ENCODE data around the gene CD58. TPM values are rescaled to one million over a fixed set of nuclear protein-coding genes. Genes with fewer than 3 reads are reported as not detected.
"Not testable (repeated sequence)": the region's sequence is repeated elsewhere in the genome, so short reads cannot be mapped to it uniquely, and the experiment has no call there.

Gene CD58
- total RNA-seq, 1 donor from 2014 or later: 6.1 TPM

DNA sequence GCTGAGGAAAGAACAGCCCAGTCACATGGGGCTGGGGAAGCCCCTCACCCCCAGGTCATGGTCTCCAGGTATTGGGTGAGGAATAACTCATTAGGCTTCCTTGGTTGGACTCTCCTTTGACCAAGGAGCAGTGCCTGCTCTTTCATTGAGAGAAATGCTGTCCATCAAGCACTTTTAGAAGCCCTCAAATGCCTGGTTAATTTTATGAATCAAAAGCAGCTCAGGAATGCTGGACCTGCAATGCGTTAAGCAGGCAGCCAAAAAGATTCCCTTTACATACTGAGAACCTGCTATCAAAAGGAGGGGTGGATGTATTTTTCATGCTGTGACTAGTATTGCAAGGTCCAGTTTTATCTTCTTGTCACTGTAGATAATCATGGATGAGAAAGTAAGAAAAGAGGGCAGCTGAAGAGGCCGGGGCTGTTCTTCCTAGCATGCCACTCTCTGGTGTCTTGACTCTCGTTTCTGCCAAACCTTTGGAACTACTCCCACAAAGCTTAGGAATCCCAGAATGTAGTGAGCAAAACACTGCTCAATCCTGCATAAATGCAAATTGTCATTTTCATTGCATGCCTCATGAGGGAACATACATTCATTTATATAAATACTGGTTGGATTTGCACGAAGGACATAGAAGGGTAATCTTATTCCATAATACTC is 2.1 kb upstream of the CD58 start:
- DNase-seq (ENCODE audit: low spot score in 2 of 2): no peak

DNA sequence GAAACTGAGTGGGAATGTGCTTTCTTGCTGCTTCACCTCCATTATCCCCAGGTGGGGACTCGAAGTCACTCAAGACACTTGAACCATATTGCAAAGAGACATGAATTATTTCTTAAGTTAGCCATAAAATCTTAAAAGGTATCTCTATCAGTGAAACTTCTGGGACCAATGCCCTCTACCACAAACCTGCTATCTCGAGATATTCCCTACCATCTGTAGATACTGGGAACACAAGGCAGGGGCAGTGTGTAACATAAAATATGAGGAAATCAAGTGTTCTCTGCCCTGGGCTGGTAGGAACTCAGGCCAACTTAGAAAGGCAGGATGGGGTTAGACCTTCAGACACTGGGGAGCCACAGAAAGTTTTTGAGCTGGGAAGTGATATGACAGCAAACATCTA is 1.3 kb upstream of the CD58 start:
- FAIRE-seq (no peak), DNase-seq (ENCODE audit: low spot score in 2 of 2) (no peak)

More for the DNA sequence above, 2.1 kb upstream of the CD58 start:
- FAIRE-seq: no peak

DNA sequence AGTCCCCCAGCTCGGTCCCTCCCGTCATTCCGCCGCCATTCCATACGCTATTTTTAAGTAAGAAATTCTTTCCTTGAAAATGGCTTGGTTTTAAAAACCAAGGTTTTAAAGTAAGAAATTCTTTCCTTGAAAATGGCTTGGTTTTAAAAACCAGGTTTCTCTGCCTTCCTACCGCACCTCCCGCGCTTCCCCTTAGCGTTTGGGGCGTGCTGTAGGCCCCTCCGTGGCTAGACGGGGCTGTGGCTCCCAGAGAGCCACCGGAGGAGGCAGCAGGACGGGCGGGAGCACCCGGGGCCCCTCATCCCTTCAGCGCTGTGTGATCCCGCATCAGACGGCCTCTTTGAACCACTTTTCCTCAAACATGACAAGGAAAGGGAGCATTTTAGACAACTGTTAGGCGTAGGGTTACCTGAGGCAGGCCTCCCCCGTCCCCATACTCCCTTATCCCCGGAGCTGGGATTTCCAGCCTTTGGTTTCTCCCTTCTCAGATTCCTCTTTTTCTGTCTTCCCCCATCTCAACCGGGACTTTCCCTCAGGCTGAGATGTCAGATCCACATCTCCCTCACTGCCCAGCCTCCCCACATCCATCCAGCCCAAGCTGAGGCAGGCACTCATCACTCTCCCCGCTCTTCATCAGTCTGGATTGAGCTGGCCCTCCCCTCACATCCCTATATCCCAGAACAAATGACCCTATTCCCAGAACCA is 541 bp upstream of the CD58 start:
- FAIRE-seq (no peak), DNase-seq (ENCODE audit: low spot score in 2 of 2) (no peak)

DNA sequence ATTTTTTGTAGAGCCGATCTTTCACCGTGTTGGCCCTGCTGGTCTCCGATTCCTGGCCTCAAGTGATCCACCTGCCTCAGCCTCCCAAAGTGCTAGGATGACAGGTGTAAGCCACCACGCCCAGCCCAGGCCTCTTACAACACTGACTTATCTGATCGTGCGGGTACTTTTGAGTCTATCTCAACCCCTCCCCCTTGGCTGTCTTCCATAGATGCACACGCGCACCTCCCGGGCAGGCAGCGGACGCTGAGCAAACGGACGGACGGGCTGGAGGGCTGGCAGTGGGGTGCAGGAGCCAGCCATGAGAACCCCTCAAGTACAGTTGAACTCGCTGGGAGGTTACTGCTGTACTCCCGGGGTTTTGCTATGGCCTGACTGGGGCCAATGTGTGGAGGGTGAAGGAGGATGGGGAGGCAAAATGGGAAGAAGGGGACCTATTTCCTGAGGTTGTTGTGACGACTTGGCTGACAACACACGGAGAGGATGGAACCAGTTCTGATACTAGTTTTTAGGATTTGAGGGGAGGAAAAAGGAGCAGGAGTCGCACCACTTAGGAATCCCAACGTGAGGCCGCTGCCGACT is 959 bp downstream of the CD58 start:
- DNase-seq (ENCODE audit: low spot score in 2 of 2) (no peak), FAIRE-seq (no peak)

DNA sequence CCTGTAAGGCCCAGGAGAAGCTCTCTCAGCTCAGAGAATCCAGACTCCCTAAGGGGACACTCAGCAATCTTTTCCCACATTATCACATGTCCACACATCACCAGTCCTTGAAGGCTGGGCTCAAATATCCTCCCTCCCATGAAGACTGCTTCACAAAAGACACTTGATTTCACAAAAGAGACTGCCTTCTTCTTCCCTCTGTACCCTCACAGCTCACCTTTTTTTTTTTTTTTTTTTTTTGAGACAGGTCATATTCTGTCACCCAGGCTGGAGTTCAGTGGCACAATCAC is 1.5 kb downstream of the CD58 start:
- FAIRE-seq (no peak), DNase-seq (ENCODE audit: low spot score in 2 of 2) (no peak)

DNA sequence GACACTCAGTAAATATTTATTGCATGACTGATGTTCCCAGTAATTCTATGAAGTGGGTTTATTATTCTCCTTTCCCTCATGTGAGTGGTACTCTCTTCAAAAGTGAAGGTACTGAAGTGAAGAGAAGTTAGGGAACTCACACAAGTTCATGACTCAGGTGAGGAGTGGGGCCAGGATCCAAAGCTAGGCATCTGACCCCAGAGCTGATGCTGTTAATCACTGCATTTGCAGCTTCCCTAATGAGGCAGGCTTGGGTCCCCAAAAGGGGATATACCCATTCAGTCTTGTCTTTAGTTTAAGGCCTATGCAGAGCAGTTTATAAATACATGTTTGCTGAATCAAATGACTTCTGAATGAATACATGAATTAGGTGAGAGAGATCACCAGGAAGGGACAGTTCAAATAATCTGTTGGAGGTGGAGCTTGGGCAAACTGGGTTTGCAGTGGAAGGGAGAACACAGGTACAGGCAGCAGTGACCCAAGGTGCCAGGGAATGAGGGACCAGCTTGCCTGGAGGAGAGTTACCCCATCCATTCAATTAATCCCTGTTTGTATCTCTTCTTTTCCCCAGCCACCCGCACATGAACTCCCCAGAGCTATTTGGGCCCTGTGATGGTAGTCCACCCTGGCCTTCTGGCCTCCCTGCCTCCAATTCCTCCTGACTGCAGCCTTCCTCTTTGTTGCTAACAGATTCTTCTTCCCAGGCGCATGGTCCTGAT is 2.0 kb downstream of the CD58 start:
- no peak for DNase-seq (ENCODE audit: low spot score in 2 of 2)
- no peak for FAIRE-seq

DNA sequence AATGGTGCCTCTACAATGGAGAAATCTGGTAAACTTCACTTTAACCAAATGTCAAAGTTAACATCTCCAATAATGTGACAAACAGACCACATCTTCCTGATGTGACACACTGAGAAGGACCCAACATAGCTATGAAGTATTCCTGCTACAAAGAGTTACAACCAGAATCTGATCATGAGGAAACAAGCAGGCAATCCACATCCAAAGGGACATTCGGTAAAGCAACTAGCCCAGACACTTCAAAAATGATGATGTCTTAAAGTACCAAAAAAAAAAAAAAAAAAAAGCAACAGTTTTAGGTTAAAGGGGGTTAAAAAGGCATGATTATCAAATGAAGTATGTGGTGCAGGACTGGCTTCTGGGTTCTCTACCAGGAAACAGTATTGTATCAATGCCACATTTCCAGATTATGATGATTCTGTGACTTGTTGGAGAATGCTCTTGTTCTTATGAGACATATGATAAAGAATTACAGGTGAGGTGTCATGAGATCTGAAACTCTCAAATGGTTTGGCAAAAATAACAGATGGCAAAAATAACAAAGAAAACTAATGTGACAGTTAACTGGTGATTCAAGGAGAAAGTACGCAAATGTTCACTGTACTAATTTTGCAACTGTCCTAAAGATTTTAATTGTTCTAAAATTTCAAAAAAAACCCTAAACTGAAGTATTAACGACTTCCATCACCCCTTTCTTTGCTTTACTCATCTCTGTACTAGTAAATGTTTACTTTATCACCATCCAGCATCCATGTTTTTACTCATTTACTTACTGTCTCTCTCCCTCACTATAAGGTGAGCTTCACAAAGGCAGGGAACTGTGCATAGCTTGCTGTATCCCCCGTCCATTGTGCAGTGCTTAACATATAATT is 2.8 kb downstream of the CD58 start:
- no peak for DNase-seq (ENCODE audit: low spot score in 2 of 2)
- FAIRE-seq: no peak

DNA sequence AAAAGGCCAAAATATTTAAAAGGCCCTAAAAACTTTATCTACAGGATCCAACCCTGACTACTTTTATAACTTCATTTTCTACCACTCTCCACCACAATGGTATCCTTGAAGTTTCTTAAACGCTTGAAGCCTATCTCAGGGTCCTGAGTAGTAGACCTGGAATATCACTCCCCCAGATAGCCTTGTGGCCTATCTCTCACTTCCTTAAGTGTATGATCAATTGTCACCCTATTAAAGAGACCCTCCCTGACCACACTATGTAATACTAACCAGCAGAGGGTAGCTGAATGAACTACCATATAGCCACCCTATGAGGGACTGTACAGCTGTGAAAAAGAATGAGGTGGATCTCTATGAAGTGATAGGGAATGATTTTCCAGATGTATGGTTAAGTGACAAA is 5.6 kb downstream of the CD58 start:
- DNase-seq (ENCODE audit: low spot score in 2 of 2): no peak
- FAIRE-seq: no peak

DNA sequence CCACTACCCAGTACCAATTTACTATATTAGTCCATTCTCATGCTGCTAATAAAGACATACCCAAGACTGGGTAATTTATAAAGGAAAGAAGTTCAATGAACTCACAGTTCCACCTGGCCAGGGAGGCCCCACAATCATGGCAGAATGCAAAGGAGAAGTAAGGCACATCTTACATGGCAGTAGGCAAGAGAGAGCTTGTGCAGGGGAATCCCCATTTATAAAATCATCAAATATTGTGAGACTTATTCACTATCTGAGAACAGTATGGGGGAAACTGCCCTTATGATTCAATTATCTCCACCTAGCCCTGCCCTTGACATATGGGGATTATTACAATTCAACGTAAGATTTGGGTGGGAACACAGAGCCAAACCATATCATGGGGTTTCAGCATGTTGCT is 6.4 kb downstream of the CD58 start:
- DNase-seq (ENCODE audit: low spot score in 2 of 2): no peak
- FAIRE-seq: no peak

DNA sequence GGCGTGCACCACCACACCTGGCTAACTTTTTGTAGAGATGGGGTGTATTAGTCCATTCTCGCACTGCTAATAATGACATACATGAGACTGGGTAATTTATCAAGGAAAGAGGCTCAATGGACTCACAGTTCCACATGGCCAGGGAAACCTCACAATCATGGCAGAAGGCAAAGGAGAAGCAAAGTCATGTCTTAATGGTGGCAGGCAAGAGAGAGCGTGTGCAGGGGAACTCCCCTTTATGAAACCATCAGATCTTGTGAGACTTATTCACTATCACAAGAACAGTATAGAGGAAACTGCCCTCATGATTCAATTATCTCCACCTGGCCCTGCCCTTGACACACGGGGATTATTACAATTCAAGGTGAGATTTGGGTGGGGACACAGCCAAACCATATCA is 8.4 kb downstream of the CD58 start:
- not testable (repeated sequence) for DNase-seq (ENCODE audit: low spot score in 2 of 2); FAIRE-seq

DNA sequence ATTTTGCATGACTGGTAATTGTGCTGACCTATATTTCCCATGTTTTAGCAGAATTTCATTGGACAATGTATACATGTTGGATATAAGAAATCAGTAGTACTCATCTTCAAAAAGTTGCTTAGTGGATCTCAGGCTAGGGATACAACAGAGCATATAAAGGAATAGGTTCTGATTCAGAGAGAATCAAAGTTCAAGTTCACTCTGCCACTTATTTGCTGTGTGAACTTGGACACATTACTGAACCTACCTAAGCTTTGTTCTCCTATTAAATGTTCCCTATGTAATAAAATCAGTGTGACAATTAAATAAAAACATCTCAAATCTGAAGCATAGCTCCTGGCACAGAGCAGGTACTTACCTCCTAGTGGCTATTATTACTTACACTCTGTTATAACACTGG is 9.3 kb downstream of the CD58 start:
- DNase-seq (ENCODE audit: low spot score in 2 of 2) (no peak), FAIRE-seq (no peak)

DNA sequence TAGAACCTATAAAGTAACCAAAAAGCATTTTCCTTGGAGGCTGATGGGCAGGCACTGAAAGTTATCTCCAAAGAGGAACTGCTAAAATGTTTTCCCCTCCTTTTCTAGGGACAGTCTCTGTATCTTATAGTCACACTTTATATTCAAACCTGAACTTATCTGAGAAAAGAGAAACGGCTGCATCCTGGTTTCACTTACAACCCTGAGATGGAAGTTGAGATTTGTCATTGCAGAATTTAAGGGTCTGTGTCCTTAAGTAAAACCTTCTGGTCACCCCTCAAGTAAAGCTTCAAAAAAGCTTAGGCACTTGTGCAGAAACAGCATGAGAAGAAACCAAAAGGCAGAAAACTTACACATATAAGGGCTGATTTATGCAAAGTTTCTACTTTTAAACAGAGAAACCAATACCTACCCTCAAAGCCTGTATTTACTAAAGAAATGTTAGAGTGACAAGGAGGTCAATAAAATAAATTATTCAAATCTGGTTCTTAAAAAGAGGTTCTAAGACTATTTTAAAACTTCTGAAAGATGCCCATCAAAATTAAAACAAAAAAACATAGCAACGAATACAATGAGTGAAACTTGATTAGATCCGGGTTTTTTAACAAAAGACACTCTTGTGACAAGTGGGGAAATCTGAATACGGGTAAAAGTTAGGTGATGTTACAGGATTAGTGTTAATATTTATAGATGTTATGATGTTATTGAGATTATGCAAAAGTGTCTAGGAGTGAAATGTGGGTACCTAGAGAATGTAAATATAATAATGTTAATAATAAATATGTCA is 9.9 kb downstream of the CD58 start:
- FAIRE-seq (no peak), DNase-seq (ENCODE audit: low spot score in 2 of 2) (no peak)

DNA sequence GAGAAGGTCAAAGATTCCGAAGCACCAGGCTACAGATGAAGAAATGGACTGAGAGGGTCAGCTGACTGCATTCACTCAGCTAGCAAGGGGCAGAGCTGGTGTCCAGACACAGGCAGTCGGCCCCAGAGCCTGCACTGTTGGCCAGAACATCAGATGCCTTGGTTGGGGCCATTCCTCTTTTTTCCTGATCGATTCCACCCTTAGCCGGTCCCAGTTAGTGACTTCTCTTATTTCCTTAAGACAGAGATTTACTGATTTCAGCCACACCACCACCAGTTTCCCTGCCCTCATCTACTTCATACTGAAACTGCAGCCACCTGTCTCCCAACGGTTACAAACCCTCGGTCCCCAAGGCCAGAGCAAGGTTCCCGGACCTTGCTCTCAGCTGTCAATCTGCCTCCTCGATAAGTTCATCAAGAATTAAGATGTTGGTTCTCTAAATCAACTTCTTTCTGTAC is 11.5 kb downstream of the CD58 start:
- DNase-seq (ENCODE audit: low spot score in 2 of 2): no peak
- FAIRE-seq: no peak

DNA sequence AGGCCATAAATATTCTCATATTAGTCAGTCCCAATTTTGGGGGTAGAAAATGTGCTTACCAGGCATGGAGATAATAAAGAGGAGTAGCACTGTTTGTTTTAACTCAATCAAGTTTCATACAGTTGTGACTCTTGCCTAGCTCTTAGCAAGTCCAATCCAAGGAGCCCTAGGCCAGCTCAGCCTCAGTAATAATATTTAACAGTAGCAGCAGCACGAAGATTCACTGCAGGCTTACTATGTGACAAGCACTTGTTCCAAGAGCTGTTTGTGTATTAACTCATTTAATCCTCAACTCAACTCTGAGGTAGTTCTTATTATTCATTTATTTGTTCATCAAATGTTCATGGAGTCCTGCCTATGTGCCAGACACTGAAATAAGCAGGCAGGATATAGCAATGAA is 12.3 kb downstream of the CD58 start:
- no peak for FAIRE-seq
- DNase-seq (ENCODE audit: low spot score in 2 of 2): no peak

DNA sequence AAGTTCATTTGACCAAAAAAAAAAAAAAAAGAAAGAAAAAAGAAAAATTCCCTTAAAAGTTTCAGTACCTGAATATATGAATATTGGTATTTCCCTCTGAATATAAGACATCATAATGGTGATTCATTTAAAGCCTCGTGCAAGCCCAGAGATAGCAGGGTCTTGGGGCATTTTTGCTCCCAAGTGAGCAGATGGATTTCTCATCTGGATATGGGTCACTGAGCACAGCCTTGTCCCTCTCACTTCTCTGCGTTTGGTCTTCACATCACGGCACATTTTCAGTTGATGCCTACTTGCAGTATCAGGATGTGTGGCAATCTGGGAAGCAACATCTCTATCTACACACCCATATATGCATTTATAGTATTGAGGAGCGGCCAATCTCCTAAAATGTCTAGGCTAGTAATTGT is 12.7 kb downstream of the CD58 start:
- DNase-seq (ENCODE audit: low spot score in 2 of 2): no peak
- FAIRE-seq: no peak

DNA sequence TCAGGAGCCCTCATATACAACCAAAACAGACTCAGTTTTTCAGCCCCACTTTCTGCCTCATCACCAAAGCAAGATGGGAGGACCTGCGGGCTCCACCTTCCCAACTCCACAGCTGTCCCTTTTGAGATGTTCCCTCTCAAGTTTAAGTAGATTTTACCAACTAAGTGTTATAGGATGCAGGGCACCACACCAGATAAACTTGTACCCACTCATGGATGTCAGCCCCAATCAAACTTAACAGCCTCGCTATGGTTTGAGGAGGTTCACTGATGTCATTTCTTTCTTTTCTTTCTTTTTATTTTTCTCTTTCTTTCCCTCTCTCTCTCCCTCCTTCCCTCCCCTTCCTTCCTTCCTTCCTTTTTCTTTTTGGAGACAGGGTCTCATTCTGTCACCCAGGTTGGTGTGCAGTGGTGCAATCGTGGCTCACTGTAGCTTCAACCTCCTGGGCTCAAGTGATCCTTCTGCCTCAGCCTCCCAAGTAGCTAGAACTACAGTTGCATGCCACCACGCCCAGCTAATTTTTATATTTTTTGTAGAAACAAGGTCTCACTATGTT is 13.4 kb downstream of the CD58 start:
- DNase-seq (ENCODE audit: low spot score in 2 of 2) (no peak), FAIRE-seq (no peak)

DNA sequence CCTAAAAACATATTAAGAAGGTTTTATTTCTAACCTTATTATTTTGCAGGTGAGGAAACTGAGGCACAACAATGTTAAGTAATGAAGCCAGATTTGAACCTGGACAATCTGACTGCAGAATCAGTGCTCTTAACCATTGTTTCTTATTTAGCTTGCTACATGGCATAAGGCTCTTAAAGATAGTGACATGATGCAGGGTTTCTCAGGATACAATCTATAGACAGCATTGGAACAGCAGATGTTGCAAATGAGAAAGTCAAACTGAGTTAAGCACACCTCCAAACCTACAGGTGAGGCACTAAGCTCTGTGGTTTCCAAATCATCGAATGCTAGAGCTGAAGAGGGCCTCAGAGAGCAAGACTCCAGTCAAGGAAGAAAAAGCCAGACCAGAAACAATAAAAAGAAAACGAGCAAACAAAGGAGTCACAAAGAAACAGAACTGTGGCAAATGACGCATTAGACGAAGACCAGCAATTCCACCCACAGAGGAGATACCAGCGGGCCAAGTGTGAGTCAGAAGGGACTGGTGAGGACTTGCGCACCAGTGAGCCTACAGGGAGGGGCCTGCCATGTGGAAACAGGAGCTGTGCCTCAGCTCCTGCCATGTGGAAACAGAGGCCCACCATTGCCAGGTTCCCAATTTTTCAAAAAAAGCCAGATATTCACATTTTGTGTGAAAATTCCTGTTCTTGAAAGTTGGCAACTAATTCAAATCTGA is 14.4 kb downstream of the CD58 start:
- DNase-seq (ENCODE audit: low spot score in 2 of 2) (no peak), FAIRE-seq (no peak)

DNA sequence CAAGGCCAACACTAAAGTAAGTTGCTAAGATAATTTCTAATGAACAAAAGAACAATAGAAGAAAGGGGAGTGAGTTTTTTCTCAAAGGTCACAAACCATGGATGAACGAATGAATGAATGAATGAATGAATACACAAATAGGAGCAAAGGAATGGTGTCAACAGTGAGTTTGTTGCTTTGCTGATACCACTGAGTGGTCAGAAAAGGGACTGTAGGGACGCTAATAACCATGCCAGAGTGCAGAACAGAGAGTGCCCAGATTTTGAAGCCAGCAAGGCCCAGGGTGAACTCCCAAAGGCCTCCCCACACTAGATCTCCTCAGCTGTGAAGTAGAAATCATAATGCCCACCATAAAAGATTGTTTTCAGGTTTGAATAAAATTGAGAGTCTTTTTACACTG is 15.9 kb downstream of the CD58 start:
- DNase-seq (ENCODE audit: low spot score in 2 of 2): no peak
- no peak for FAIRE-seq

Data from frontal cortex (tissue), 4 donors.